ENCODE results near the gene SLC6A13. TPM values are rescaled to one million over a fixed set of nuclear protein-coding genes. Genes with fewer than 3 reads are reported as not detected.

SLC6A13 gene
- total and polyA plus RNA-seq, 2 donors (not counting 1 experiment from before 2014, with no cell fraction given) = 0.22 to 0.54 TPM

DNA sequence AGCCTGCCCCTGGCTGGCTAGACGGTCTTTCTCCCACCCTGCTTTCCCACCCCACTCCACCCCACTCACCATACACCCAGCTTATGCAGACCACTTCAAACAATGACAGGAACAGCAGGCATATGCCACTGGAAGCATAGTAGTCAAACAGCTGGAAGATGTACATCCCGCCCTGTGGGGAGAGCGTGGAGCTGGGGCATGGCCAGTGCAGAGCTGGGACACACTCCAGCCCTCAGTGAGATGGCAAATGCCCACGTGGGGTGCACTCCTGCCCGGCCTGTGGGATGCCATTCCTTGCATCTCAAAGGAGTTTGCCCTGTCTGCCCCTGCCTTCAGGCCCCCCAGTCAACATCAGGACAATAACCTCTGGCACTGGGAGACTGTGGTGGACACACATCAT is 67.5 kb downstream of the SLC6A13 start:
- no peak overlapping the region for H3K9ac ChIP-seq (ENCODE audit: low read length)
- no peaks in the 10 kb centered on the region for H3K4me1 ChIP-seq (ENCODE audit: control insufficient read depth in 2 of 2, insufficient read depth in 2 of 2, low read length in 2 of 2)
- H3K4me3 ChIP-seq (ENCODE audit: control extremely low read depth in 1 of 5, extremely low read depth in 1 of 5, insufficient read depth in 1 of 5, low read depth in 2 of 5, low read length in 4 of 5) = no peak overlapping the region
- H3K36me3 ChIP-seq (replicated peaks in 1 of 2; ENCODE audit: control extremely low read depth in 1 of 2, control insufficient read depth in 1 of 2, extremely low read depth in 1 of 2, insufficient read depth in 2 of 2, low read length in 1 of 2) = no peaks in the 10 kb centered on the region
- ChIA-PET POLR2A (no interaction called here), CTCF (no interaction called here)
- no peak overlapping the region for H2AFZ ChIP-seq (ENCODE audit: insufficient read depth, low read depth, low read length, poor library complexity, severe bottlenecking)
- H3K79me2 ChIP-seq (ENCODE audit: control insufficient read depth, insufficient read depth, low read length) = no peaks in the 10 kb centered on the region
- H3K27ac ChIP-seq (ENCODE audit: low read length in 2 of 2) = no peak overlapping the region
- H3K9me3 ChIP-seq (ENCODE audit: control extremely low read depth in 1 of 3, control insufficient read depth in 2 of 3, insufficient read depth in 1 of 3, low read length in 2 of 3) = peaks cover 0 to 8% (median 0%) of the 10 kb centered on the region in 3 donors
- TF ChIP-seq EZH2 (IDR thresholded peaks at IDR 0.05; ENCODE audit: borderline replicate concordance, insufficient read depth, low read depth, low read length, poor library complexity, severe bottlenecking) = no peak
- TF ChIP-seq, protein P1, sequence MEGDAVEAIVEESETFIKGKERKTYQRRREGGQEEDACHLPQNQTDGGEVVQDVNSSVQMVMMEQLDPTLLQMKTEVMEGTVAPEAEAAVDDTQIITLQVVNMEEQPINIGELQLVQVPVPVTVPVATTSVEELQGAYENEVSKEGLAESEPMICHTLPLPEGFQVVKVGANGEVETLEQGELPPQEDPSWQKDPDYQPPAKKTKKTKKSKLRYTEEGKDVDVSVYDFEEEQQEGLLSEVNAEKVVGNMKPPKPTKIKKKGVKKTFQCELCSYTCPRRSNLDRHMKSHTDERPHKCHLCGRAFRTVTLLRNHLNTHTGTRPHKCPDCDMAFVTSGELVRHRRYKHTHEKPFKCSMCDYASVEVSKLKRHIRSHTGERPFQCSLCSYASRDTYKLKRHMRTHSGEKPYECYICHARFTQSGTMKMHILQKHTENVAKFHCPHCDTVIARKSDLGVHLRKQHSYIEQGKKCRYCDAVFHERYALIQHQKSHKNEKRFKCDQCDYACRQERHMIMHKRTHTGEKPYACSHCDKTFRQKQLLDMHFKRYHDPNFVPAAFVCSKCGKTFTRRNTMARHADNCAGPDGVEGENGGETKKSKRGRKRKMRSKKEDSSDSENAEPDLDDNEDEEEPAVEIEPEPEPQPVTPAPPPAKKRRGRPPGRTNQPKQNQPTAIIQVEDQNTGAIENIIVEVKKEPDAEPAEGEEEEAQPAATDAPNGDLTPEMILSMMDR (IDR thresholded peaks at IDR 0.05) = no peak
- no peak overlapping the region for H3K27ac Mint-ChIP-seq
- peaks cover 0 to 7% (median 0%) of the 10 kb centered on the region in 4 experiments for H3K27me3 ChIP-seq (replicated peaks in 1 of 4; ENCODE audit: control extremely low read depth in 1 of 4, control insufficient read depth in 3 of 4, insufficient read depth in 4 of 4, low read length in 3 of 4)
- DNase-seq (no peak), ATAC-seq (ENCODE audit: low read depth) (no peak)
- H4K20me1 ChIP-seq (ENCODE audit: control insufficient read depth, insufficient read depth, low read length, poor library complexity, severe bottlenecking) = no peaks in the 10 kb centered on the region
- intact Hi-C loops (cut with micrococcal nuclease) = no loop called here
- 85% methylated on average over 5 of the region's 5 CpGs for WGBS (ENCODE audit: insufficient coverage)
- no peaks in the 10 kb centered on the region for H3K4me1 Mint-ChIP-seq
- peaks cover 23% of the 10 kb centered on the region for H3K27me3 Mint-ChIP-seq
- no peak overlapping the region for H3K4me2 ChIP-seq (replicated peaks; ENCODE audit: low read depth, low read length, poor library complexity, severe bottlenecking)
- no peak overlapping the region for H3K4me3 Mint-ChIP-seq
- H3K9me3 Mint-ChIP-seq (ENCODE audit: insufficient read depth) = peaks cover 2% of the 10 kb centered on the region

DNA sequence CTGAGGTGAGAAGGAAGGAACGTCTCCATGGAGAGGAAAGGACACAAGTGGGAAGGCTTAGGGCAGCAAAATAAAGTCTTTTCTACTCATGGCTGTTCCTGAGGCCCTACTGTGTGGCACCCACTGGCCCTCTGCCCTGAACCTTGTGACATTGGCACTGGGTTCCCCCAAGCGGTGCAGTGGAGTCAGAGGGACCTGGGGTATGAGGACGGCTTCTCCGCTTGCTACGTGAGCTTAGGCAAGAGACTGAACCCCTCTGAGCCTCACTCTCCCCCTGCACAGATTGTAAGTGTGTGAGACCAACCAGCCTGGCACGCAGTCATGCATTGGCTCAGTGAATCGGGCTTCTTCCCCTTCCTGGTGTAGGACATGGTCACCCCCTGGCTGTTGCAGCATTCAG is 68.4 kb downstream of the SLC6A13 start:
- Histone ChIP-seq H3K9ac (ENCODE audit: low read length) (no peak overlapping the region), H3K4me2 (replicated peaks; ENCODE audit: low read depth, low read length, poor library complexity, severe bottlenecking) (no peak overlapping the region), H3K27me3 (replicated peaks in 1 of 4; ENCODE audit: control extremely low read depth in 1 of 4, control insufficient read depth in 3 of 4, insufficient read depth in 4 of 4, low read length in 3 of 4) (peaks cover 0 to 12% (median 0%) of the 10 kb centered on the region in 4 experiments), H3K4me1 (ENCODE audit: control insufficient read depth in 2 of 2, insufficient read depth in 2 of 2, low read length in 2 of 2) (peaks cover 3 to 5% of the 10 kb centered on the region in 2 donors), H3K9me3 (ENCODE audit: control extremely low read depth in 1 of 3, control insufficient read depth in 2 of 3, insufficient read depth in 1 of 3, low read length in 2 of 3) (peaks cover 0 to 8% (median 0%) of the 10 kb centered on the region in 3 donors), H3K4me3 (ENCODE audit: control extremely low read depth in 1 of 5, extremely low read depth in 1 of 5, insufficient read depth in 1 of 5, low read depth in 2 of 5, low read length in 4 of 5) (no peak overlapping the region), H2AFZ (ENCODE audit: insufficient read depth, low read depth, low read length, poor library complexity, severe bottlenecking) (no peak overlapping the region), H3K36me3 (replicated peaks in 1 of 2; ENCODE audit: control extremely low read depth in 1 of 2, control insufficient read depth in 1 of 2, extremely low read depth in 1 of 2, insufficient read depth in 2 of 2, low read length in 1 of 2) (no peaks in the 10 kb centered on the region), H4K20me1 (ENCODE audit: control insufficient read depth, insufficient read depth, low read length, poor library complexity, severe bottlenecking) (no peaks in the 10 kb centered on the region), H3K27ac (ENCODE audit: low read length in 2 of 2) (no peak overlapping the region), H3K79me2 (ENCODE audit: control insufficient read depth, insufficient read depth, low read length) (no peaks in the 10 kb centered on the region)
- peaks cover 2% of the 10 kb centered on the region for H3K9me3 Mint-ChIP-seq (ENCODE audit: insufficient read depth)
- H3K4me1 Mint-ChIP-seq = no peaks in the 10 kb centered on the region
- no peak overlapping the region for H3K4me3 Mint-ChIP-seq
- ChIA-PET POLR2A (no interaction called here), CTCF (no interaction called here)
- WGBS (ENCODE audit: insufficient coverage) = 85% methylated on average over 6 of the region's 7 CpGs
- DNase-seq (no peak), ATAC-seq (ENCODE audit: low read depth) (no peak)
- TF ChIP-seq EZH2 (IDR thresholded peaks at IDR 0.05; ENCODE audit: borderline replicate concordance, insufficient read depth, low read depth, low read length, poor library complexity, severe bottlenecking) = no peak
- TF ChIP-seq, protein P1 (IDR thresholded peaks at IDR 0.05) = no peak
- intact Hi-C loops (cut with micrococcal nuclease) = no loop called here
- no peak overlapping the region for H3K27ac Mint-ChIP-seq
- H3K27me3 Mint-ChIP-seq = peaks cover 26% of the 10 kb centered on the region

All from B cell (primary cell).